Hepatocyte (in vitro differentiated cells): ENCODE data around the gene COL24A1. TPM values are rescaled to one million over a fixed set of nuclear protein-coding genes. Genes with fewer than 3 reads are reported as not detected.

Experiments
- DNase-seq: peaks from one replicate; pipeline ENCODE4 v3.0.0-alpha.2; 2016; ENCODE audit warnings: low spot score
- H2AFZ ChIP-seq: fragments of 200-600 bp; sonication (generic); 2 replicates; pipeline ENCODE4 v1.6.0; 2016; ENCODE audit warnings: antibody characterized with exemption, mild to moderate bottlenecking
- H3K27ac ChIP-seq: fragments of 200-600 bp; sonication (generic); 2 replicates; pipeline ENCODE4 v1.5.1; 2016; ENCODE audit warnings: mild to moderate bottlenecking
- H3K27me3 ChIP-seq: fragments of 200-600 bp; sonication (generic); 2 replicates; pipeline ENCODE4 v1.6.1; 2016
- H3K36me3 ChIP-seq: fragments of 200-600 bp; sonication (generic); replicated peaks from 2 replicates; pipeline ENCODE4 v1.5.1; 2016; ENCODE audit warnings: low read depth; ENCODE audit not compliant: insufficient read depth
- H3K4me1 ChIP-seq: fragments of 200-600 bp; sonication (generic); 2 replicates; pipeline ENCODE4 v1.5.1; 2016; ENCODE audit warnings: mild to moderate bottlenecking, moderate library complexity; ENCODE audit not compliant: insufficient read depth
- H3K4me2 ChIP-seq: fragments of 200-600 bp; sonication (generic); 2 replicates; pipeline ENCODE4 v1.6.0; 2016
- H3K4me3 ChIP-seq: fragments of 200-600 bp; sonication (generic); 2 replicates; pipeline ENCODE4 v1.5.1; 2016; ENCODE audit warnings: mild to moderate bottlenecking
- H3K79me2 ChIP-seq: fragments of 200-600 bp; sonication (generic); 2 replicates; pipeline ENCODE4 v1.6.0; 2017; ENCODE audit warnings: mild to moderate bottlenecking
- H3K9me2 ChIP-seq: fragments of 200-600 bp; sonication (generic); replicated peaks from 2 replicates; pipeline ENCODE4 v1.6.0; 2017; ENCODE audit warnings: mild to moderate bottlenecking; ENCODE audit not compliant: insufficient read depth
- H3K9me3 ChIP-seq: fragments of 200-600 bp; sonication (generic); 2 replicates; pipeline ENCODE4 v1.5.1; 2016; ENCODE audit warnings: low read depth, mild to moderate bottlenecking
- H4K20me1 ChIP-seq: fragments of 200-600 bp; sonication (generic); 2 replicates; pipeline ENCODE4 v1.6.0; 2016; ENCODE audit warnings: mild to moderate bottlenecking; ENCODE audit not compliant: insufficient read depth, poor library complexity, severe bottlenecking
- CTCF ChIP-seq: fragments of 200-600 bp; sonication (generic); IDR thresholded peaks from 2 replicates; pipeline ENCODE4 v1.5.1; 2016; ENCODE audit warnings: antibody characterized with exemption, mild to moderate bottlenecking; ENCODE audit not compliant: poor library complexity
- EZH2 ChIP-seq: fragments of 200-600 bp; sonication (generic); IDR thresholded peaks from 2 replicates; pipeline ENCODE4 v1.6.1; 2016; ENCODE audit warnings: antibody characterized with exemption, mild to moderate bottlenecking, borderline replicate concordance
- EZH2phosphoT487 ChIP-seq: fragments of 200-600 bp; sonication (generic); IDR thresholded peaks from one replicate; pipeline ENCODE4 v1.6.1; 2018; ENCODE audit warnings: antibody characterized with exemption, mild to moderate bottlenecking, low read depth, moderate library complexity; ENCODE audit not compliant: unreplicated experiment, severe bottlenecking
- WGBS: methylation state at CpG from one replicate; pipeline ENCODE4 v1.1.6; 2016; ENCODE audit warnings: low lambda C conversion rate; ENCODE audit errors: missing lambda C conversion rate; 5-methylcytosine and 5-hydroxymethylcytosine counted together
- polyA plus RNA-seq: library from polyadenylated mRNA; unstranded; fragments of >200 nt; fragmentation: Nextera tagmentation; extraction: Ambion mirVana; gene quantifications from 2 replicates; pipeline ENCODE4 v1.2.1, GENCODE V29; 2016
- total RNA-seq: library from RNA; depleted of rRNA; stranded (reverse); fragments of >200 nt; gene quantifications from 2 replicates; pipeline ENCODE4 v1.2.3, GENCODE V29; 2014

The COL24A1 gene
- total and polyA plus RNA-seq, 2 experiments from 2014 or later: 2.4 to 2.7 TPM

- Histone ChIP-seq H4K20me1 (no peaks in the 10 kb centered on the region), H3K9me3 (no peaks in the 10 kb centered on the region), H3K27ac (no peak overlapping the region), H3K27me3 (no peaks in the 10 kb centered on the region), H3K4me3 (no peak overlapping the region), H2AFZ (no peak overlapping the region), H3K79me2 (no peaks in the 10 kb centered on the region), H3K4me1 (no peaks in the 10 kb centered on the region), H3K36me3 (no peaks in the 10 kb centered on the region), H3K9me2 (no peaks in the 10 kb centered on the region), H3K4me2 (no peak overlapping the region)
- no peak for DNase-seq
- WGBS: 80% methylated on average over 3 of the region's 3 CpGs
- no peak for TF ChIP-seq CTCF
- no peak for TF ChIP-seq EZH2
- TF ChIP-seq EZH2phosphoT487: no peak
Observed at GRCh38 chr1:86068841-86069756, 87.5 kb downstream of the COL24A1 start.

DNA sequence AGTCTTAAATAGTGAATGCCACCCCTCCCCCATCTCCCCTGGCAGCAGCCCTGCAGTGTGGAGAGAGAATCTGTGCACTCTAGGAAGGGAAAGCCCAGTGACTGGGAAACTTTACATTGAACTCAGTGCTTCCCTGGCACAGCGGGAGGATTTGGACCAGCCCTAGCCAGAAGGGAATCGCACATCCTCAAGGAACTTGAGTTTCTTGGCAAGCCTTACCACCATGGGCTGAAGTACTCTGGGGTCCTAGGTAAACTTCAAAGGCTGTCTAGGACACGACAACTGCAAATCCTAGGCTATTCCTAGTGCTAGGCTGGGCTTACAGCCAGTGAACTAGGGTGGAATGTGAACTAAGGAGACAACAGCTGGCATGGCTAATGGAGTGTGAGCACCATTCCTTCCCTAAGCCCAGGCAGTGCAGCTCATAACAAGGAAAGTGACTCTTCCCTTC, 88.3 kb downstream of the COL24A1 start:
- no peaks in the 10 kb centered on the region for H3K9me2 ChIP-seq
- H3K27ac ChIP-seq: no peak overlapping the region
- no peaks in the 10 kb centered on the region for H3K36me3 ChIP-seq
- no peaks in the 10 kb centered on the region for H3K4me1 ChIP-seq
- WGBS: 49% methylated on average over 3 of the region's 3 CpGs
- H2AFZ ChIP-seq: no peak overlapping the region
- H3K79me2 ChIP-seq: no peaks in the 10 kb centered on the region
- DNase-seq: no peak
- no peak overlapping the region for H3K4me3 ChIP-seq
- no peak overlapping the region for H3K4me2 ChIP-seq
- no peaks in the 10 kb centered on the region for H3K9me3 ChIP-seq
- no peaks in the 10 kb centered on the region for H3K27me3 ChIP-seq
- TF ChIP-seq EZH2phosphoT487 (no peak), EZH2 (no peak), CTCF (no peak)
- H4K20me1 ChIP-seq: no peaks in the 10 kb centered on the region

- Histone ChIP-seq H3K27ac (no peak overlapping the region), H3K9me3 (no peaks in the 10 kb centered on the region), H2AFZ (no peak overlapping the region), H3K9me2 (no peaks in the 10 kb centered on the region), H3K4me2 (no peak overlapping the region), H3K27me3 (no peaks in the 10 kb centered on the region), H3K4me3 (no peak overlapping the region), H3K4me1 (no peaks in the 10 kb centered on the region), H4K20me1 (no peaks in the 10 kb centered on the region), H3K36me3 (no peaks in the 10 kb centered on the region), H3K79me2 (no peaks in the 10 kb centered on the region)
- no peak for DNase-seq
- no peak for TF ChIP-seq EZH2
- TF ChIP-seq EZH2phosphoT487: no peak
- no peak for TF ChIP-seq CTCF
Observed at GRCh38 chr1:86067626-86068025, 88.9 kb downstream of the COL24A1 start.
